Kidney (tissue), 14 donors: ENCODE results near the gene ZNF562. TPM values are rescaled to one million over a fixed set of nuclear protein-coding genes. Genes with fewer than 3 reads are reported as not detected.
"Not testable (repeated sequence)": the region's sequence is repeated elsewhere in the genome, so short reads cannot be mapped to it uniquely, and the experiment has no call there.

Experiments
- DNase-seq, 5 donors: peaks; one replicate each; pipeline ENCODE4 v3.0.0-alpha.2; 2013 to 2020
- FAIRE-seq: peaks from 2 replicates; lab custom pipeline; 2012; peaks lifted over from hg19 to GRCh38; lab: Jason Lieb, UNC
- H3K27ac ChIP-seq, 2 donors: one replicate each; pipeline ENCODE4 v1.7.0; 2013; ENCODE audit warnings: low read depth in 2 of 2, low read length in 2 of 2, inconsistent platforms in 1 of 2
- H3K27me3 ChIP-seq: one replicate; pipeline ENCODE4 v1.7.1; 2013; ENCODE audit warnings: low read length, inconsistent platforms; ENCODE audit not compliant: control insufficient read depth, insufficient read depth
- H3K36me3 ChIP-seq, 3 donors: one replicate each; pipeline versions ENCODE4 v1.7.0 to v1.7.1; 2013; ENCODE audit warnings: low read length in 3 of 3, control low read depth in 1 of 3, inconsistent platforms in 1 of 3; ENCODE audit not compliant: insufficient read depth in 3 of 3, control insufficient read depth in 2 of 3
- H3K4me1 ChIP-seq, 3 donors: one replicate each; pipeline versions ENCODE4 v1.7.0 to v1.7.1; 2013; ENCODE audit warnings: low read length in 3 of 3, inconsistent platforms in 1 of 3, low read depth in 1 of 3; ENCODE audit not compliant: control insufficient read depth in 2 of 3, insufficient read depth in 2 of 3
- H3K4me3 ChIP-seq, 3 donors: one replicate each; pipeline versions ENCODE4 v1.7.0 to v1.8.1; 2013; ENCODE audit warnings: low read length in 3 of 3, control low read depth in 1 of 3, inconsistent platforms in 1 of 3
- H3K9ac ChIP-seq, 3 donors: one replicate each; pipeline versions ENCODE4 v1.7.0 to v1.7.1; 2013; ENCODE audit warnings: low read length in 3 of 3, control low read depth in 1 of 3, inconsistent platforms in 1 of 3
- H3K9me3 ChIP-seq, 3 donors: one replicate each; pipeline versions ENCODE4 v1.7.0 to v1.7.1; 2013; ENCODE audit warnings: low read length in 3 of 3, control low read depth in 1 of 3, inconsistent platforms in 1 of 3; ENCODE audit not compliant: control insufficient read depth in 2 of 3, insufficient read depth in 1 of 3
- intact Hi-C: fragments of 100-400 bp; cut with DNase I; formaldehyde crosslinking; loops from one replicate; pipeline ENCODE4 v1.11.1; 2022
- polyA plus RNA-seq: library from polyadenylated mRNA; stranded (reverse); fragments of 350-450 nt; fragmentation: Illumina TruSeq; extraction: RNeasy Lipid Tissue Mini Kit (QIAGEN cat#74804); gene quantifications from one replicate; pipeline ENCODE4 v1.2.3, GENCODE V29; 2014; ENCODE audit warnings: low read depth, low replicate concordance; ENCODE audit not compliant: insufficient read depth
- total RNA-seq: library from RNA; stranded (reverse); fragmentation: NEBNext Ultra II Directional; extraction: Animal tissue kit (Norgen Biotek cat#: 25700); gene quantifications from one replicate; pipeline ENCODE4 v1.2.1, GENCODE V29; 2021
- TF ChIP-seq, protein P1 (sequence below): IDR thresholded peaks from 3 replicates; pipeline ENCODE4 v1.5.1; 2012; ENCODE audit warnings: mild to moderate bottlenecking, moderate library complexity, borderline replicate concordance; ENCODE audit not compliant: insufficient read depth; ENCODE audit errors: extremely low read depth
- donor health status: control.
- donor health status: control.
- donor health status: control.
- donor health status: control.
- donor health status: control.
- donor health status: DM: yes; HTN: yes; CAD: no.
- donor health status: Normal renal cell carcinoma (clear cell type).

ZNF562 gene
- total and polyA plus RNA-seq, 2 donors from 2014 or later = 4.9 to 37.6 TPM

DNA sequence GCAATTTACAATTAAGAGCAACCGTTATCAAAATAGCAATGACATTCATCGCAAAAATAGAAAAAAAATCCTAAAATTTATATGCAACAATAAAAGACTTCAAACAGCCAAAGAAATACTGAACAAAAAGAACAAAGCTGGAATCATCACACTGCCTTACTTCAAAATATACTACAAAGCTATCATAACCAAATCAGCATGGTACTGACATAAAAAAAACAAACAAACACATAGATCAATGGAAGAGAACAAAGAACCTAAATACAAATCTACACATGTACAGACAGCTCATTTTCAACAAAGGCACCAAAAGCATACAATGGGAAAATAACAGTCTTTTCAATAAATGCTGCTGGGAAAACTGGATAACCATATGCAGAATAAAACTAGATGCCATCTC lies 6.4 kb downstream of the ZNF562 start:
- Histone ChIP-seq H3K36me3 (peaks cover 0 to 2% (median 0%) of the 10 kb centered on the region in 3 donors), H3K27ac (no peak overlapping the region), H3K4me3 (no peak overlapping the region), H3K27me3 (no peaks in the 10 kb centered on the region), H3K9ac (no peak overlapping the region), H3K9me3 (peaks cover 0 to 19% (median 4%) of the 10 kb centered on the region in 3 donors), H3K4me1 (no peaks in the 10 kb centered on the region)
- intact Hi-C loops = no loop called here
- FAIRE-seq = no peak
- DNase-seq = no peak
- TF ChIP-seq, protein P1, sequence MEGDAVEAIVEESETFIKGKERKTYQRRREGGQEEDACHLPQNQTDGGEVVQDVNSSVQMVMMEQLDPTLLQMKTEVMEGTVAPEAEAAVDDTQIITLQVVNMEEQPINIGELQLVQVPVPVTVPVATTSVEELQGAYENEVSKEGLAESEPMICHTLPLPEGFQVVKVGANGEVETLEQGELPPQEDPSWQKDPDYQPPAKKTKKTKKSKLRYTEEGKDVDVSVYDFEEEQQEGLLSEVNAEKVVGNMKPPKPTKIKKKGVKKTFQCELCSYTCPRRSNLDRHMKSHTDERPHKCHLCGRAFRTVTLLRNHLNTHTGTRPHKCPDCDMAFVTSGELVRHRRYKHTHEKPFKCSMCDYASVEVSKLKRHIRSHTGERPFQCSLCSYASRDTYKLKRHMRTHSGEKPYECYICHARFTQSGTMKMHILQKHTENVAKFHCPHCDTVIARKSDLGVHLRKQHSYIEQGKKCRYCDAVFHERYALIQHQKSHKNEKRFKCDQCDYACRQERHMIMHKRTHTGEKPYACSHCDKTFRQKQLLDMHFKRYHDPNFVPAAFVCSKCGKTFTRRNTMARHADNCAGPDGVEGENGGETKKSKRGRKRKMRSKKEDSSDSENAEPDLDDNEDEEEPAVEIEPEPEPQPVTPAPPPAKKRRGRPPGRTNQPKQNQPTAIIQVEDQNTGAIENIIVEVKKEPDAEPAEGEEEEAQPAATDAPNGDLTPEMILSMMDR = no peak

DNA sequence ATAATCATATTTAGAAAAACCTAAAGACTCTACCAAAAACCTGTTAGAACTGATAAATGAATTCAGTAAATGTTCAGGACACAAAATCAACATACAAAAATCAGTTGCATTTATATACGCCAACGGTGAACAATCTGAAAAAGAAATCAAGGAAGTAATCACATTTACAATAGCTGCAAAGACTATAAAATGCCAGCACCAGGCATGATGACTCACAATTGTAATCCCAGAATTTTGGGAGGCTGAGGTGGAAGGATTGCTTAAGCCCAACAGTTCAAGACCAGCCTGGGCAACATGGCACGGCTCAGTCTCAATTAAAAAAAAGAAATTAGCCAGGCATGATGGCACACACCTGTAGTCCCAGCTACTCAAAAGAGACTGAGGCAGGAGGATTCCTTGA lies 7.0 kb downstream of the ZNF562 start:
- Histone ChIP-seq H3K27ac (no peak overlapping the region), H3K27me3 (no peaks in the 10 kb centered on the region), H3K4me1 (no peaks in the 10 kb centered on the region), H3K9ac (no peak overlapping the region), H3K4me3 (no peak overlapping the region), H3K36me3 (peaks cover 0 to 2% (median 0%) of the 10 kb centered on the region in 3 donors), H3K9me3 (peaks cover 0 to 19% (median 3%) of the 10 kb centered on the region in 3 donors)
- no peak for DNase-seq
- no peak for FAIRE-seq
- intact Hi-C loops = no loop called here
- TF ChIP-seq, protein P1 = no peak

DNA sequence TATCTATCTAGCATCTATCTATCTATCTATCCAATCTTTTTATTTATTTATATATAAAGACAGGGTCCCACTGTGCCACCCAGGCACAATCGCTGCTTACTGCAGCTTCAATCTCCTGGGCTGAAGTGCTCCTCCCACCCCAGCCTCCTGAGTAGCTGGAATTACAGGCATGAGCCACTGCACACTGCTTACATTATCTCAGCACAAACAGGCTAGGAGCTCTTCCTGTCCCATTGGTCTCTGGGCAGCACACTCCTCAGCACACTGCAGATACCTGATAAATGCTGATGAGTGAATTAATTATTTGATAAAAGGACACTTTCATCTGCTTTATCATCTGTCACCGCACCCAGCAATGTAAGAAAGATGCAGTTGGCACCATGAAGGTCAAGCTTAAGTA lies 16.1 kb downstream of the ZNF562 start:
- no peak for DNase-seq
- TF ChIP-seq, protein P1 = no peak
- no peak overlapping the region for H3K27ac ChIP-seq
- no peaks in the 10 kb centered on the region for H3K4me1 ChIP-seq
- H3K9ac ChIP-seq = no peak overlapping the region
- FAIRE-seq = no peak
- H3K9me3 ChIP-seq = no peaks in the 10 kb centered on the region
- no peak overlapping the region for H3K4me3 ChIP-seq
- intact Hi-C loops = no loop called here
- H3K36me3 ChIP-seq = peaks cover 4 to 29% (median 5%) of the 10 kb centered on the region in 3 donors
- H3K27me3 ChIP-seq = no peaks in the 10 kb centered on the region

DNA sequence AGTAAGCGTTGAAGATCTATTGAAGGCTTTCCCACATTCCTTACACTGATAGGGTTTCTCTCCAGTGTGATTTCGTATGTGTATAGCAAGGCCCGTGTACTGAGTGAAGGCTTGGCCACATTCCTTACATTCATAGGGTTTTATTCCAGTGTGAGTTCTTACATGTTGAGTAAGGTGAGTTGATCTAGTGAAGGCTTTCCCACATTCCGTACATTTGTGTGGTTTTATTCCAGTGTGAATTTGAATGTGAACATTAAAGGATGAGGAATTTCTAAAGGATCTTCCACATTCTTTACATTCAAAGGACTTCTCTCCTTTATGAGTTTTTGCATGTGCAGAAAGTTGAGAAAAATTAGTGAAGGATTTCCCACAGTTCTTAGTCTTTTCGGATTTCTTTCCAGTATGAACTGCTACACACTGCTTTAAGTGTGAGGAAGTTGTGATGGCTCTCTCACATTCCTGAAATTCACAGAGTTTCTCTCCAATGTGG lies 21.8 kb downstream of the ZNF562 start:
- H3K4me3 ChIP-seq, H3K9ac ChIP-seq, H3K27me3 ChIP-seq, intact Hi-C loops, H3K27ac ChIP-seq, H3K4me1 ChIP-seq, DNase-seq, FAIRE-seq: not testable (repeated sequence)
- Histone ChIP-seq H3K36me3 (peaks cover 21 to 43% (median 24%) of the 10 kb centered on the region in 3 donors), H3K9me3 (peaks cover 2 to 24% (median 9%) of the 10 kb centered on the region in 3 donors)

DNA sequence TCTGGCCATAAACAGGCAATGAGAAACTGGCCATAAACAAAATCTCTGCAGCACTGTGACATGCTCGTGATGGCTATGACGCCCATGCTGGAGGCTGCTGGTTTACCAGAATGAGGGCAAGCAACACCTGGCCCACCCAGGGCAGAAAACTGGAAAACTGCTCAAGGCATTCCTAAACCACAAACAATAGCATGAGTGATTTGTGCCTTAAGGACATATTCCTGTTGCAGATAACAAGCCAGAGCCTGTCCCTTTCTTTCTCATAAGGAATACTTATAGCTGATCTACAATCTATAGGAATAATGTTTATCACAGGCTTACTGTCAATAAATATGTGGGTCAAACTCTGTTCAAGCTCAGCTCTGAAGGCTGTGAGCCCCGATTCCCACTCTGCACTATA lies 23.4 kb downstream of the ZNF562 start:
- H3K36me3 ChIP-seq = peaks cover 19 to 43% (median 24%) of the 10 kb centered on the region in 3 donors
- H3K9ac ChIP-seq, FAIRE-seq, intact Hi-C loops, H3K4me3 ChIP-seq, H3K27me3 ChIP-seq, H3K4me1 ChIP-seq, H3K27ac ChIP-seq, DNase-seq: not testable (repeated sequence)
- H3K9me3 ChIP-seq = peaks cover 2 to 24% (median 9%) of the 10 kb centered on the region in 3 donors
